Kidney (tissue), 14 donors: Measurements from ENCODE around the gene ATP1B2. TPM values are rescaled to one million over a fixed set of nuclear protein-coding genes. Genes with fewer than 3 reads are reported as not detected.

Source experiments
- DNase-seq, 5 donors: peaks; one replicate each; pipeline ENCODE4 v3.0.0-alpha.2; 2013 to 2020
- FAIRE-seq: peaks from 2 replicates; lab custom pipeline; 2012; peaks lifted over from hg19 to GRCh38; lab: Jason Lieb, UNC
- H3K27ac ChIP-seq, 2 donors: one replicate each; pipeline ENCODE4 v1.7.0; 2013; ENCODE audit warnings: low read depth in 2 of 2, low read length in 2 of 2, inconsistent platforms in 1 of 2
- H3K27me3 ChIP-seq: one replicate; pipeline ENCODE4 v1.7.1; 2013; ENCODE audit warnings: low read length, inconsistent platforms; ENCODE audit not compliant: control insufficient read depth, insufficient read depth
- H3K36me3 ChIP-seq, 3 donors: one replicate each; pipeline versions ENCODE4 v1.7.0 to v1.7.1; 2013; ENCODE audit warnings: low read length in 3 of 3, control low read depth in 1 of 3, inconsistent platforms in 1 of 3; ENCODE audit not compliant: insufficient read depth in 3 of 3, control insufficient read depth in 2 of 3
- H3K4me1 ChIP-seq, 3 donors: one replicate each; pipeline versions ENCODE4 v1.7.0 to v1.7.1; 2013; ENCODE audit warnings: low read length in 3 of 3, inconsistent platforms in 1 of 3, low read depth in 1 of 3; ENCODE audit not compliant: control insufficient read depth in 2 of 3, insufficient read depth in 2 of 3
- H3K4me3 ChIP-seq, 3 donors: one replicate each; pipeline versions ENCODE4 v1.7.0 to v1.8.1; 2013; ENCODE audit warnings: low read length in 3 of 3, control low read depth in 1 of 3, inconsistent platforms in 1 of 3
- H3K9ac ChIP-seq, 3 donors: one replicate each; pipeline versions ENCODE4 v1.7.0 to v1.7.1; 2013; ENCODE audit warnings: low read length in 3 of 3, control low read depth in 1 of 3, inconsistent platforms in 1 of 3
- H3K9me3 ChIP-seq, 3 donors: one replicate each; pipeline versions ENCODE4 v1.7.0 to v1.7.1; 2013; ENCODE audit warnings: low read length in 3 of 3, control low read depth in 1 of 3, inconsistent platforms in 1 of 3; ENCODE audit not compliant: control insufficient read depth in 2 of 3, insufficient read depth in 1 of 3
- intact Hi-C: fragments of 100-400 bp; cut with DNase I; formaldehyde crosslinking; loops from one replicate; pipeline ENCODE4 v1.11.1; 2022
- polyA plus RNA-seq: library from polyadenylated mRNA; stranded (reverse); fragments of 350-450 nt; fragmentation: Illumina TruSeq; extraction: RNeasy Lipid Tissue Mini Kit (QIAGEN cat#74804); gene quantifications from one replicate; pipeline ENCODE4 v1.2.3, GENCODE V29; 2014; ENCODE audit warnings: low read depth, low replicate concordance; ENCODE audit not compliant: insufficient read depth
- total RNA-seq: library from RNA; stranded (reverse); fragmentation: NEBNext Ultra II Directional; extraction: Animal tissue kit (Norgen Biotek cat#: 25700); gene quantifications from one replicate; pipeline ENCODE4 v1.2.1, GENCODE V29; 2021
- TF ChIP-seq, protein P1 (sequence below): IDR thresholded peaks from 3 replicates; pipeline ENCODE4 v1.5.1; 2012; ENCODE audit warnings: mild to moderate bottlenecking, moderate library complexity, borderline replicate concordance; ENCODE audit not compliant: insufficient read depth; ENCODE audit errors: extremely low read depth
- donor health status: control.
- donor health status: control.
- donor health status: control.
- donor health status: control.
- donor health status: control.
- donor health status: DM: yes; HTN: yes; CAD: no.
- donor health status: Normal renal cell carcinoma (clear cell type).

ATP1B2 gene
- total and polyA plus RNA-seq, 2 donors from 2014 or later: 7.6 to 12.8 TPM

DNA sequence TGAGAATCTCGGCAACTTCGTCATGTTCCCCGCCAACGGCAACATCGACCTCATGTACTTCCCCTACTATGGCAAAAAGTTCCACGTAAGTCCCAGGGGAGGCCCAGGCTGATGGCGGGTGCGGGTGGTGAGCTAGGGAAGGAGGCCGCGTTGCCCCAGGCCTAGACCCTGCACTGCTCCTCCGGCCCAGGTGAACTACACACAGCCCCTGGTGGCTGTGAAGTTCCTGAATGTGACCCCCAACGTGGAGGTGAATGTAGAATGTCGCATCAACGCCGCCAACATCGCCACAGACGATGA lies 4.8 kb downstream of the ATP1B2 start:
- Histone ChIP-seq H3K4me1 (peaks cover 0 to 2% (median 2%) of the 10 kb centered on the region in 3 donors), H3K36me3 (no peaks in the 10 kb centered on the region), H3K4me3 (no peak overlapping the region), H3K27ac (no peak overlapping the region), H3K27me3 (no peaks in the 10 kb centered on the region), H3K9me3 (no peaks in the 10 kb centered on the region), H3K9ac (no peak overlapping the region)
- intact Hi-C loops: no loop called here
- DNase-seq (no peak), FAIRE-seq (no peak)
- TF ChIP-seq, protein P1, sequence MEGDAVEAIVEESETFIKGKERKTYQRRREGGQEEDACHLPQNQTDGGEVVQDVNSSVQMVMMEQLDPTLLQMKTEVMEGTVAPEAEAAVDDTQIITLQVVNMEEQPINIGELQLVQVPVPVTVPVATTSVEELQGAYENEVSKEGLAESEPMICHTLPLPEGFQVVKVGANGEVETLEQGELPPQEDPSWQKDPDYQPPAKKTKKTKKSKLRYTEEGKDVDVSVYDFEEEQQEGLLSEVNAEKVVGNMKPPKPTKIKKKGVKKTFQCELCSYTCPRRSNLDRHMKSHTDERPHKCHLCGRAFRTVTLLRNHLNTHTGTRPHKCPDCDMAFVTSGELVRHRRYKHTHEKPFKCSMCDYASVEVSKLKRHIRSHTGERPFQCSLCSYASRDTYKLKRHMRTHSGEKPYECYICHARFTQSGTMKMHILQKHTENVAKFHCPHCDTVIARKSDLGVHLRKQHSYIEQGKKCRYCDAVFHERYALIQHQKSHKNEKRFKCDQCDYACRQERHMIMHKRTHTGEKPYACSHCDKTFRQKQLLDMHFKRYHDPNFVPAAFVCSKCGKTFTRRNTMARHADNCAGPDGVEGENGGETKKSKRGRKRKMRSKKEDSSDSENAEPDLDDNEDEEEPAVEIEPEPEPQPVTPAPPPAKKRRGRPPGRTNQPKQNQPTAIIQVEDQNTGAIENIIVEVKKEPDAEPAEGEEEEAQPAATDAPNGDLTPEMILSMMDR: no peak

DNA sequence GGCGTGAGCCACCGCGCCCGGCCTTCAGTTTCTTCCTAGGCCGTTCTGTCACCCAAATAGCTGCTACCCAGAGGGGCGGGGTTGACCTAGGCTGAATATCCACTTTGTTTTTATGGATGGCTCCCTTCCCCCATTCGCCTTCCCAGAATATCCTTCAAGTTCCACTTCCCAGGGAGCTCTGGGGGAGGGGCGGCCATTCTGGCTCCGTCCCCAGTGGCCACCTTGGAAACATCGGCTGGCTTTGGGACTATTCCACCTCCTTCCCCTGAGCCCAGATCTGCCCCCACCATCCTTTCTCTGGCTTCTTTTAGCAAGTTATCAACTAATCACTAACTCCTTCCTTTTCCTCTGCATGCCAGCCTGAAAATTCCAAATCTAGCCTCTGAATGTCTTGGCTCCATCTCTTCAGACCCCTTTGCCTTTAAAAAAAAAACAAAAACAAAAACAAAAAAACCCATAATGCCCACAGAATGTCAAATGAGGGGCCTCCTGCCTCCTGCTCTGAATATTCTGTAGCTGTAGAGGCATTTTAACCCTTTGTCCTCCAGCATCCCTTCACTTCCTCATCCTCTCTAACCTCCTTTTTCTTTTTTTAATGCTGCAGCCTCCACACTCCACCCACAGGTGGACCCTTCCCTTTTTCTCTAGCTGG lies 6.4 kb downstream of the ATP1B2 start:
- Histone ChIP-seq H3K9me3 (no peaks in the 10 kb centered on the region), H3K4me3 (no peak overlapping the region), H3K27me3 (no peaks in the 10 kb centered on the region), H3K27ac (no peak overlapping the region), H3K36me3 (no peaks in the 10 kb centered on the region), H3K9ac (no peak overlapping the region), H3K4me1 (peaks cover 0 to 2% (median 0%) of the 10 kb centered on the region in 3 donors)
- FAIRE-seq: no peak
- intact Hi-C loops: no loop called here
- DNase-seq: peak; percentile 69 to 90 (median 74)
- TF ChIP-seq, protein P1: no peak

DNA sequence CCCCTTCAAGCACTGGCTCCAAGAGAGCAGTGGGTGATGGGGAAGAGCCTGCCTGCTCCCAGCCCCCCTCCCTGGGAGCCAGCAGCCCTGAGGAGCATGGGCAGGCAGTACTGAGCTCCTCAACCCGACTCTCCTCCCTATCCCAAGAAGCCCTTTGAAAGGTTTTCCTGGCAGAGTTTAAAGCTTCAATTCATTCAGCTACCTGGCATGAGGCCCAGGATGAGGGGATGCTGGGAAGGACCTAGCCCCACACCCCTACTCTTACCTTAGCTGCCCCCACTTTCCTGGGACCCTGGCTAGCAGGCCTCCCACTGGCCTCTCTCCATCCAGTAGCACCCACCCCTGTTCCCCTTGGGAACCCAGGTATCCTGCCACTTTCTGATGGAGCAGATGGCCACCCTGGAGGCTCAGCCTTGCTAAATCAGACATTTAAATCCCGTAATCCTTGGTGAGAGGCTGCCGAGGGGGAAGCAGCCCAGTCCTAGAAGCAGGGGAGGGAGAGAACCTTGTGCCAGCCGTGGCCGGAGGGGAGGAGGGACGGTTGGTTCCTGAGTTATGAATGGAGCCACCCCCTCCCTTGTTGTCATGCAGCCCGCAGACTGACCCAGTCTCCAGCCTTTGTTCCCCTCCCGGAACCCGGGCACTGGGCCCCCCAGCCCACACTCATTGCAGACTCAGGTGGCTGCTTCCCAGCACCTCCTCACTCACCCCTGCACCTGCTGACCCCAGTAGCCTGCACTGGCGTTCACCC lies 17.1 kb downstream of the ATP1B2 start:
- Histone ChIP-seq H3K27me3 (no peaks in the 10 kb centered on the region), H3K9me3 (no peaks in the 10 kb centered on the region), H3K4me3 (no peak overlapping the region), H3K4me1 (no peaks in the 10 kb centered on the region), H3K36me3 (peaks cover 3 to 16% (median 15%) of the 10 kb centered on the region in 3 donors), H3K9ac (no peak overlapping the region), H3K27ac (no peak overlapping the region)
- DNase-seq (no peak), FAIRE-seq (no peak)
- intact Hi-C loops: no loop called here
- TF ChIP-seq, protein P1: no peak
